Cerebellar nuclear complex (tissue), 1 donor: ENCODE measurements around the gene WDR86.

Experiments used
- DNase-seq, 2 experiments: peaks; one replicate each; lab custom pipeline; 2025; lab: John Stamatoyannopoulos, UW

Gene WDR86

DNA sequence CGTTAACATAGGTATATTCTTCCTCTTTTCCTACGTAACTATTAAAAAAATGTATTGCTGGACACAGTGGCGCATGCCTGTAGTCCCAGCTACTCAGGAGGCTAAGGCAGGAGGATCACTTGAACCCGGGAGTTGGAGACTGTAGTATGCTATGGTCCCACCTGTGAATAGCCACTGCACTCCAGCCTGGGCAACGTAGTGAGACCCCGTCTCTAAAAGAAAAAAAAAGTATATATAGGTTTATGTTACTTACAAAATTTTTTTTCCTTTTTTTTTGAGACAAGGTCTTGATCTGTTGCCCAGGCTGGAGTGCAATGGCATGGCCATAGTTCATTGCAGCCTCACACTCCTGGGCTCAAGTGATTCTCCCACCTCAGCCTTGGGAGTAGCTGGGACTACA, 62.6 kb downstream of the WDR86 start:
- DNase-seq: no peak

DNA sequence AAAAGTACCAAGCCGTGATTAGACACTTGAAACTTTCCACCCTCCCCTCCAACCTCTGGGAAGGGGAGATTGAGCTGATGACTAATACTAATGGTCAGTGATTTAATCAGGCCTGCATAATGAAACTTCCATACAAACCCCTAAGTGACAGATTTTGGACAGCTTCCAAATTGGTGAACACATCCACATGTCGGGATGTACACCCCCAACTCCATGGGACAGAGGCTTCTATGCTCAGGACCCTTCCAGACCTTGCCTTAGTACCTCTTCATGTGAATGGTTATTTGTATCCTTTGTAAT, 63.4 kb downstream of the WDR86 start:
- DNase-seq: no peak

DNA sequence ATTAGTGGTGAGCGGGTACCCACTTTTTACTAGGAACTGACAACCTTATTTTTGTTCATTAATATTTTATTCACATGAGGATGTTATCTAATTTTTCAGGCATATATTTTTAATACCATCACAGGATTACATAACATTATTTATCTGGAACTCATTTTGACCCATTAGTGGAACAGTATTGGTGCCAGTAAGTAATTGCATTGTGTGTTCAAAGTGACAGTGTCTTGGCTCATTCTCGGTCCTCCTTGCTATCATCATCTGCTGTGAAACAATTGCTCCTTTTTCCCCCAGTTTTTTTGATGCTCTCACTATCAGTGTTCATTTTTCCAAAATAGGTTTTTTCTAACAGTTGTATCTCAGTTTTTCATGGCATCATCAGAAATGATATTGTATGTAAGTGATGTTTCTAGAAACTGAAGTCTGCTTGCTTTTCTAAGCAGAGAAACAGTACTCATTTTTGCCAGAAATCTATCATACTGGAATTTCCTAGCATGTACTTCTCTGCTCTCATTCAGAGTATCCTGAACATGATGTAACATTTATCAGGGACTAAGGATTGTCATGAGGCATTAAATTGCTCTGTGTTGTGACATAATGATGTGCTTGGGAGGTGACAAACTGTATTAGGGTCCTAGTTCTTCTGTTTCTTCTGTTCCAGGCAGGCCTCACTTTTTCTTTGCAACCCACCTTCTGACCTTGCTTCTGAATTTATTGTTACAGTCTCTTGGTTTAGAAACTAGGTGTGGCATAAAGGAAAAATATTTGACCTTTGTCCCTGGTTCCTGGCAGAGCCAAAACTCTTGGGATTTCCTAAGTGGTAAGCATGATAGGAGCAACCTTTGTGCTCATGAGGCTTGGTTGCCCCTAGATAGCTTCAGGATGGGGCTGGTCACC, 64.0 kb downstream of the WDR86 start:
- DNase-seq: no peak

DNA sequence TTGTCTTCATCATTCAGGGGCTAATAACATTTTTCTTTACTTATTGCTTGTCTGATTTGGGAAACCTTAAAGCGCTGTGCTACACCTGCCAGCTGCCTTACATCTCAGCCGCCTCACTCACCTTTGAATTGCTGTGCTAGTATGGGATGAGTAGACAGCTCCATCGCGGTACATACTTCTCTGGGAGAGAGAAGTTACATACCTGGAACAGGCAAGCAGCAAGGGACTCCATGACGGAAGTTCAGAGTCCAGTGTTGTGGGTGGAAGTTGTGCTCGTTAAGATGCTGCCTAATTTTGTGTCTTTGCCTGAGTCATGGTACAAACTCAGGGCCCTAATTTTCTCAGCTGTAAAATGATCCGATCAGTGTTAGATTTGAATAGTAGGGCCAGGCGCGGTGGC, 66.3 kb downstream of the WDR86 start:
- no peak for DNase-seq

DNA sequence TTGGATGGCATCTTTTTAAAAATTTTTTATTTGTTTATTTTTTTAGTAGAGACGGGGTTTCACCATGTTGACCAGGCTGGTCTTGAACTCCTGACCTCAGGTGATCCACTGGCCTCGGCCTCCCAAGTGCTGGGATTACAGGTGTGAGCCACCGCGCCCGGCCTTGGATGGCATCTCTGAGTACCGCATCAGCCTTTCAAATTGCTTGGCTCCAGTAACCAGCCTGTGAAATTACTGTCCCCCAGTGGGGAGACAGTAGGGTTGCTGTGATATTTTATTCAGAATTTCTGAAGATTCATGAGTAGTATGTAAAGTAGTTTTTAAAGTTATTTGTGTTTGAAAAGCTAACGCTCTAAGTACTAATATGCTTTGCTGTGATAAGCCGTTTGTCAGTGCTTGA, 67.0 kb downstream of the WDR86 start:
- no peak for DNase-seq

DNA sequence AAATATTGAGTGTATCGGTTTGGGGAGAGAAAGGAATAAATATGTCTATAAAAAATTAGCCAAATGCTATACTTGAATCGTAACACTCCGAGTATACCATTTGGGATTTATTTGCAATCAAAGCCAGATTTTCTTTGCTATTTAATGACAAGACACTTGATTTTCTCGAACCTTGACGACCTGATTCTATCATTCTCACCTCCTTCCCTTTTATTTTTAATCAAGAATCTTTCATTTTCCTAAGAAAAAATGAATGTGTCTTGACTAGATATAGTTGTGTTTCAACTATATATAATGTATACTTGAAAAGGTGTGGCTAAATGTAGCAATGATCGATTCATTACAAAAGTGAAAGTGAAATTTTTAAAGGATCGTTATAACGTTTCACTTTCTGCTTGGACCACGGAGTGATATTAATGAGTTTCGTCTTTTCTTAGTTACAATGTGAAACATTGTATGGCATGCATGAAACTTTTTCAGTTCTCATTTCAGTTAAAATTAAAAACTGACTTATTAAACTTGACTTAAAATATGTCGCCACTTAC, 67.7 kb downstream of the WDR86 start:
- DNase-seq: no peak

DNA sequence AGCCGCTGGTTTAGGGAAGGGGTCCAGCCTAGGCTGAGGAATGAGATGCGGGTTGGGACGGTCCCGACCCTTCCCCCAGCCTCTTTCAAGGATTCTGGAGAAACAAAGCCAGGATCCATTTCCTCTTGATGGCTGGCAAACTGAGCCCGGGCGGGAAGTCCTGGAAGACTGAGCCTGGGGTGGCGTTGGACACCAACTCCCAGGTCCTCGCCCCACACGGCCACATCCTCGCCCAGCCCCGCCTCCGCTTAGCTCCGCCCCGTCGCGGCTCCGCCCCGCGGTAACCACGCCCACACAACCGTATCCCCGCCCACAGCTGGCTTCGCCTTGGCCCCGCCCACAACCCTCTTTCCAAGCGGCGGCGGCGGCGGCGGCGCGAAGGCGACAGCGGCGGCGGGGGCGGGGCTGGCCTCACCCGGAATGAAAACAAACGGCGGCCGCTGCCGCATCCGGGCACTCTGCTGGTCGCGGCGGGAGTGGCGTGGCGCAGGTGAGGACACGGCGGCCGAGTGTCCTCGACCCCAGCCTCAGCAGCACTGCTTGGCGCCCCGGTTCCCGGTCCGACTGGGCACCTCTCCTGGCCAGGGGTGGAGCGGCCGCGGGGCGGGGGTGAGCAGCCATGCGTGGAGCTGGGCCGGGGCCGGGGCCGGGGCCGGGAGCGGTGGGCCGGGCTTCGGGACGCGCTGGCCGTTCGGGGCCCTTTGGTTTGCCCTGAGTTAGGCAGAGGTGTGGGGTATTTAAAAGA, 68.3 kb downstream of the WDR86 start, which contains the start of gene NUB1:
NUB1 (plus strand) TSS at position 456 of the 745 bp plus-strand sequence. CDS start 3,538 bp downstream, outside the sequence.
- peak; percentile 54 to 79 for DNase-seq

DNA sequence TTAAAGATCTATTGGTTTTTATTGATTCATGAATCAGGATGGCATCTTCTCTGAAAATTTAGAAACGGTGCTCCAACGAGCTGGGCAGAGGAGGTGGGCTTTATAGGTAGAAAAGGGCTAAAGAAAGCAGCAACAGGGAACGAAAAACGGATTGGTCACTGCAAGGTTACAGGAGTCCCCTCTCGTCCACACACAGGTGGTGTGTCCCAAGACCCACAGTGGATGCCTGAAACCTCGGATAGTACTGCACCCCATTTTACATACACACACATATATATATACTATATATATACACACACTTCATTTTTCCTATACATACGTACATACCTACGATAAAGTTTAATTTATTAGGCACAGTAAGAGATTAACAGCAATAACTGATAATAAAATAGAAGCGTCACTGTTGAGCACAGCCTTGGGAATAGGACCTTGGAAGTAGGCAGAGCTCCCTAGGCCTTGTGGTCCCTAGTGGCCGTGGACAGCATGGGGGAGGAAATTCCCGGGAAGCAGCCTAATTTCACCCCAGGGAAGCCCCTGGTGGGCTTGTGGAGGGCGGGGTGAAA, 69.0 kb downstream of the WDR86 start:
- DNase-seq: no peak

DNA sequence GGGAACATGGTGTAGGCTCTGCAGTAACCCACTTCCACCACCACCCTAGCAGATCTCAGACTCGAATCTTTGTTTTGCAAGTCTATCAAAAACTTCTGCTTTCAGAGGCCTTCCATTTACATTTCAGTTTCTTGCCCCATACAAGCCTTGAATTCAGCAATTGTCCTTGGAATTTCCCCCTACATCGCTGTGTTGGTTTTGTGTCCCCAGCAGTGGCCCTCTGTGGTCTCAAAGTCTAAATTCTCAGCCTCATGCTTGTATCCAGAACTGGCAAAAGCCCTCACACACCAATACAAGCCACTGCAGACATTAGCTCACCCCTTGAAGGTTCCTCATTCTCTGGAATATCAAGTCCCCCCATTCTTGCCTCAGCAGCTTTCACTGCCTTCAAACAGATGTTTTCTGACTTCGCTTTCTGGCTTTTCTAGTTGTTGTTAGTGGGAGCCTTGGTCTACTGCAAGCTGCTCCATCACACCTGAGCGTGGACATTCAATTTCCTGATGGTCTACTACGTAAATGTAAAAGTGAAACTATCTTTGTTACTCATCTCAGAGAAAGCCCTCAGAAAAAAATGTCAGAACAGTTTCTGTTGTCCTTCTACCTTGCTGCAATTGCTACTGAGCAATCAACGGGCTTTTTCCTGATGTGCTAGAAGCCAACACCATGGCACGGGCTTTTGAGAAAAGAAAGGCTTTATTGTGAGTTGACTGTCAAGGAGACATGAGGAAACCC, 70.0 kb downstream of the WDR86 start:
- DNase-seq: no peak

DNA sequence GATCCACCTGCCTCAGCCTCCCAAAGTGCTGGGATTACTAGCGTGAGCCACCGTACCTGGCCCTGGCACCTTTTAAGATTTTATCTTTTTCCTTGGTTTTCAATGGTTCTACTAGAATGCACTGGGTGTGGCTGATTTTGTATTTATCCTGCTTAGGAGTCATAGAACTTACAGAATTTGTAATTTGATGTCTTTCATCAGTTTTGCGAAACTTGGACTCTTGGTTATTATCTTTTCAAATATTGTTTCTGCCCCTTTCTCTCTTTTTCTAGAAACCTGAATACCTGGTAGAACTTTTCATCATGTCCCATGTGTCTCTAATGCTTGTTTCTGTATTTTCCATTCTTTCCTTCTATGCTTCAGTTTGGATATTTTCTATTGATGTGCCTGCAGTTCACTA, 71.0 kb downstream of the WDR86 start:
- no peak for DNase-seq

DNA sequence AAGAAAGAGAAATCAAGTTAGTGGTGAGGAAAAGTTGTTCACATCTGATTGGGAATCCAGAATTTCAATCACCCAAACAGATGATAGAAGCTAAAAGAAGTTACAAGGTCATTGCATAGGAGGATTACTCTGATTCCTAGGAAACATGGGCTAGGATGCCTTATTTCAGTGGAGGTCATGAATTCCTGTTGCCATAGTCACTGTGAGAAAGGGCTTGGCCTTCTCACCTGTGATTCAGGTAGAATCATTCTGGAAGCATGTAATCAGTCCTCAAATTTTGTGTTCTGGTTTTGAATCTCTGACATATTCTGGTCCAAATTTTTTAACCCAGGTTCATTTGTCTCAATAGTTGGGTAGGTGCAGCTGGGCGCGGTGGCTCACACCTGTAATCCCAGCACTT, 72.5 kb downstream of the WDR86 start:
- no peak for DNase-seq

DNA sequence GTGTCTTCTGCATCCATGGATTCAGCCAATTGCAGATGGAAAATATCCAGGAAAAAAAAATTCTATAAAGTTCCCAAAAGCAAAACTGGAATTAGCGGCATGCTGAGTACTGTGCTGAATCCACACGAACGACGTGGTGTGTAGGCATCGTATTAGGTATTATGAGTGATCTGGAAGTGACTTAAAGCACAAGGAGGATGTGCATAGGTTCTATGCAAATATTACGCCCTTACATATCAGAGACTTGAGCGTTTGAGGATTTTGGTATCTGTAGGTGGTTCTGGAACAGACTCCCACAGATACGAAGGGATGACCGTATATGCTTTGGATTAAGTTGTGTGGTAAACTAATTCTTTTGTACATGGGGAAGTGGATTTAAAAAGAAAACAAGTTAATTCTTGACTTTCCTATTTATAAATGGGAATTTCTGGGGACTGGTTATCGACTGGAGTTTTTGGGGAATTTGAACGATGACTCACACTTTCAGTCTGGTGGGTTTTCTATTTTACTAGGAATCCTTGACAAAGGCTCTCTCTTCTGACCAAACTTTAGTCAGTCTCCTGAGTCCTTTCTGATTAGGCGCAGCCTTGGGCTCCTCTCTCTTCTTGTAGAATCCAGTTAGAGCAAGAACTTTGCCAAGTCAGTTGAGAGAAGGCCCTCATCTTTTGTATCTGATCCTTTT, 73.7 kb downstream of the WDR86 start:
- DNase-seq: no peak

DNA sequence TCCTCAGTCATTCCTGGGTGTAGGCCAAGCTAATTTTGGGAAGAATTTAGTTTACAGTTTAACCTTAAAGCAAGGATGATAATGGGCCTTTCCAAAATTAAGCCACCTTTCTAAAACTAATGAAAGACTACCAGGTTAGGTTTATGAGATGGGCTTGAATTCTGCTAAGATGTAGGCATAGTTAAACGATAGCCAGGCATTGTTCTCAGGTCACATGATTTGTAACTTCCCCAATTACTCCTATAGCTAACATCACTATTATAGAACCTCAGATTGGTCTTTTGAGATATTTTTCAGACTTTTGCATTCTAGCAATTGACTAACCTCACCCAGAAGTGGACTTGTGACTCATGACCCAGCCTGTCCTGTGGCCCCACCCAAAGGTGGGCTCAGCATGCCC, 75.2 kb downstream of the WDR86 start:
- DNase-seq: no peak
